NCI-H187 treated with DMSO at 0.1 percent for 48 hours (cell line): ENCODE data around the gene OCSTAMP.

Experiments used
- DNase-seq: peaks from one replicate; lab custom pipeline; 2025; lab: John Stamatoyannopoulos, UW

OCSTAMP gene

DNA sequence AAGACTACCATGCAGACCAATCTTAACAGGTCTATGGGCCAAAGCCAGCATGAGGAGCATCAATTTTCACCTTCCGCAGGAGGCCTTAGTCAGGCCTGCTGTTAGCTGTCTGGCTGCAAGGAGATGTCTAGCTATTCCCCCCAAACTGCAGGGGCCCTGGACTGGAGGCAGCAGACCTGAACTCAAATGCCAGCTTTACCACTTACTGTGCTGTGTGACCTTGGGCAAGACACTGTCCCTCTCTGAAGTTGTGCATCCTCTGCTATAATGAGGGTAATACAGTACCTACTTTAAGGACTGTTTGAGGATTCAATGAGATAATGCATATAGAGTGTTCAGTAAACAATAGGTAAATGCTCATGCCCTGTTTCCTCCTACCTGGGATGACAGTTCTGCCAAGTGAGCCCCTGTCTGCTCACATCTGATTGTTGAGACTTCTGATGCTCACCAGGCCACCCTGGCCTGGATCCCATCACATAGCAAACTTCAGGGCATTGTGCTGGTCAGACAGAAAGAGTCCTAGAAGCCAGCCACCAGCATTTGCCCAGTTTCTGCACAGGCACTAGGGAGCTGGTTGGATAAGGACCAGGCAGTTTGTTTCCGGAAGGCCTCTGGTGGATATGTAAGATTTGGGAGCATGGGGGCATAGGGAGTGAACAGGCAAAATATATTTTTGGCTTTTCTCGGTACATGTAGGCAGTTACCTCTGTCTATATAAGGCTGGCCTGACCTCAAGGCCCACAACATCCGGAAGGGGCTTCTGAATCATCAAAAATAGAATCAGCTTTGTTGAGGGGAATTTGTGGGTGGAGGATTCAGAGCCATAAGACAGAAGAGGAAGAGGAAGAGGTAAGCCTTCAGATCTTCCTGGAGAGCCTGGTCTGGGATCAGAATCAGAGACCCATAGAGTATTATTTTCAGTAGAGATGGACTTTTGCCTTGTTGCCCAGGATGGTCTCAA lies 2.3 kb upstream of the OCSTAMP start:
- DNase-seq, result no peak

DNA sequence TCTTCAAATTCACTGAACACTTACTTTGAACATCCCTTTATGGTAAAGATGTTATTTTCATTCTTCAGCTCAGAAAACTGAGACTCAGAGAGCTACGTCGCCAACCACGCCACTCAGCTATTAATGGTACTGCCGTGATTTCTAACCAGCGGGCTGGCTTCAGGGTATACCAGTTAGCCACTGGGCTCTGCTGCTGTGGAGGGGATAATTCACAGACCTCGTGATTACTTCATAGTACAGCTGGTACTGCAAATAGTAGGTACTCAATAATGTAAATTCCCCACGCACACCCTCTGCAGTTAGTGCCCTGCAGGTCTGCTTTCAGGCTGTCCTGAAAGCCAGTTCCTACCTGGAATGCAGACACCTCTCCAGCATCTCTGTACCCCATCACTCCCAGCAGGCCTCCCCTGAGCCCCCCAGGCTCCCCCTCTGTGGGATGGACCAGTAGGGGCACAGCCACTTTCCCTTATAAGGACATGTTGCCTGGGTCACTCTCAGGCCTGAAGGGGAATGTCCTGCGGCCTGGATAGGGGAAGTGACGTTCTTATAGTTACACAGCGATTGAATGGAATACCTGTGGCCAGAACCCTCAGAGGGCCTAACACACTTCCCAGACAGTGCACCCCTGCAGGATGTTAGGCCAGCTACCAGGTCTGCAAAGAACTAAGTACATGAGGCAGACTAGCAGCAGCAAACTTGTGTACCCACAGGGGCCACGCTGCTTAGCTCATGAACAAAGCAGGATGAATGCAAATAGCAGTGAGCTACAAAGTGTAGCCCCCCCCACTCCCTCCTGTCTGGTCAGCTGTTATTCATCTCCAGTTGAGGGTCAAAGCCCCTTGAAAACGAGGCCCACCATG lies 1.3 kb upstream of the OCSTAMP start:
- no peak for DNase-seq

DNA sequence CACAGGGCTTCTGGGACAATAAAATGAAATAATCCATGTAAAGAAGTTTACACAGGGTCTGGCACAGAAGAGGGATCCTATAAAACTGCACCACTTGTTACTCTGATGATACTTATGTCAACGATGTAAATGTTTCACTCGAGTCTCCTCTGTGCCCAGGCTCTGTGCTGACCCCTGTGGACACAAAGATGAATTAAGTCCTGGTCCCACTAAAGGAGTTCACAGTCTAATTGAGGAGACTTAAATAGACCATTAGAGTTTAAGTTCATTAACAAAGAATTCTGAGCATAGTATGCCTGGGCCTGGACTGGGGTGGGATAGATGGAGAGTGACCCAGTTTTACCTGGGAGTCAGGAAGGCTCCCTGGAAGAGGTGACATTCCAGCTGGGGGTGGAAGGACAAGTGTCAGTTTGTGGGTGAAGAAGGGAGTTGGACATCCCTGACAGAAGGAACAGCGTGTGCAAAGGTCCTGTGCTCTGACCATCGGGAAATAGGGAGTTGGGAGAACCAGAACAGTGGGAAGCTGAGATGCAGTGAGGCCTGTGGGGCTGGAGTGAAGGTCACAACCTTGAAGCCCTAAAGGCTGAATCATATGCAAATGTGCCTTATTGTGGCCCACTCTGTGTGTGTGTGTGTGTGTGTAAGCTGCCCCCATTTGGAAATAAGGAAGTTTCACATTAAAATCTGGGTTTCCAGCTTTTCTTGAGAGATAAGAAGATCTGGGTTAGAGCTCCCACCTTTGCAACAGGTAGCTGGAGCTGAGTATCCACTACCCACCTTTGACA lies 1.1 kb downstream of the OCSTAMP start:
- DNase-seq, result no peak

DNA sequence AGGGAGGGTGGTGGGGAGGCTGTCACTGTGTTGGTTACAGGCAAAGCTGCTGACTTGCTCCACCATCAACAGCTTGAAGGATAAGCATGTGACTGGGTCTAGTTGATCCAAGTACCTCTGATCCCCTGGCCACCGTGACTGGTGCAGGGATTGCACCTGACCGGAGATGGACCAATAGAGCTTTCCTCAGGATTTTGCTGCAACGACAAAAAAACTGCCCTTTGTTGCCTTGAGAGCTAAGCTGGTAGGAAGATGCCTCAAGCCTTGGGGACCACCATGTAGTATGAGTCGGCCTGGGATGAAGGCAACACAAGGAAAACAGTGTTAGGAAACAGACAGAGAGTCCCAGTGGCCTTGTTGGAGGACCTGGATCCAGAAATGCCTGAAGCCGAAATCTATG lies 1.8 kb downstream of the OCSTAMP start:
- no peak for DNase-seq

DNA sequence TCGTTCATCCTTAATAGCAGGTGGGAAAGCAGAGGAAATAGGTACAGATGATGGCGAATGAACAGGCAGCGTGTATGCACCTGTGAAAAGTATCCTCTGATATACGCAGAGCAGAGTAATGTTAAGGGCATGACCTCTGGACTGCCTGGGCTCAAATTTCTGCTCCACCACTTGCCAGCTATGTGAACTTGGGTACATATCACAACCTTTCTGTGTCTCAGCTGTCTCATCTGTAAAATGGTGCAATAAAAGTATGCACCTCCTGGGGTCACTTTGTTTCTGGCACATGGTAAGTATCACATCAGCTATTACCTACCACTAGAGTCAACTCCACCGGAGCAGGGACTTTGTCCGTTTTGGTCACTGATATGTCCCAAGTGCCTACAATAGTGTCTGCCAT lies 2.5 kb downstream of the OCSTAMP start:
- no peak for DNase-seq

DNA sequence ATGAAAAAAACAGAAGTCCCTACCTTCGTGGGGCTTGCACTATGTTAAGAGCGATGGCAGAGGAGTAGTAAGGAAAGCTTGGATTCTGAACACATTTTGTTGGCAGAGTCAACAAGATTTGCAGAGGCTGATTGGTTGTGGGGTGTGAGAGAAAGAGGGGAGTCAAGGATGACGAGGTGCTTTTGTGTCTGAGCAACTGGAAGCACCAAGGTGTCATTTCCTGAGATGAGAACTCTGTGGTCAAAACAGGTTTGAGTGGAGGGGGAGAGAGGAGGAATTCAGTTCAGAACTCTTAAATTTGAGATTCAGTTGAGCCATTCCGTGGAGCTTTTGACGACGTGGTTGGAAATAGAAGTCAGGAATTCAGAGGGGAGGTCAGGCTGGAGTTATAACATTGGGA lies 3.5 kb downstream of the OCSTAMP start:
- DNase-seq, result no peak

DNA sequence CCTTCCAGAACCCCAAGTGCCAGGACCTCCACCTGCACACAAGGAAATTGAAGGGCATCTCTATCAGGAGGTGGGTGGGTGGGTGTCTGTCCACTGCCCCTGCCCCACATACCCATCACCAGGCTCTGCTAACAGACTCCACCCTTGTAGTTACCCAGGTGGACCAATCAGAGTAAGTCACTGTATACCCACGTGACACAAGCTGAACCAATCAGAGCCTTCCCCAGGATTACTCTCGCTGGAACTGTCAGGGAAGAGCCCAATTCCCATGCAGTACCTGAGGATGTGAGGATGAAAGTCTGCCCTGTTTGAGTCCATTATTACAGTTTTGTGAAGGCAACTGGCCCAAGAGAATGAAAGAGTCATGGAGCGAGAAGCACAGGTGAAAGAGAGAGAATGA lies 4.2 kb downstream of the OCSTAMP start:
- no peak for DNase-seq

DNA sequence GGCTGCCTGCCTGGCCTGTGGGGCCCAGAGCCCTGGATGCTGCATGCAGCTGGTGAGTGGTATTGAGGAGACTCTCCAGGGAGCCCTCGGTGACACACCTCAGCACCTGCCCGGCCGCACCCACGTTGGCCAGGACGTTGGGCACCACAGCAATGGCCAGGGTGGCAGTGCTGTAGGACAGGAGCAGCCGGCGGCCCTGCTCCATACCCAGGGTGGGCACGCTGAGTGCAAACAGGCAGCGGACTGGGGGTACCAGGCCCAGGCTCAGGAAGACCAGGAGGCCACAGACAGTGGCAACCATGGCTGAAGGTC lies 4.7 kb downstream of the OCSTAMP start:
- no peak for DNase-seq

DNA sequence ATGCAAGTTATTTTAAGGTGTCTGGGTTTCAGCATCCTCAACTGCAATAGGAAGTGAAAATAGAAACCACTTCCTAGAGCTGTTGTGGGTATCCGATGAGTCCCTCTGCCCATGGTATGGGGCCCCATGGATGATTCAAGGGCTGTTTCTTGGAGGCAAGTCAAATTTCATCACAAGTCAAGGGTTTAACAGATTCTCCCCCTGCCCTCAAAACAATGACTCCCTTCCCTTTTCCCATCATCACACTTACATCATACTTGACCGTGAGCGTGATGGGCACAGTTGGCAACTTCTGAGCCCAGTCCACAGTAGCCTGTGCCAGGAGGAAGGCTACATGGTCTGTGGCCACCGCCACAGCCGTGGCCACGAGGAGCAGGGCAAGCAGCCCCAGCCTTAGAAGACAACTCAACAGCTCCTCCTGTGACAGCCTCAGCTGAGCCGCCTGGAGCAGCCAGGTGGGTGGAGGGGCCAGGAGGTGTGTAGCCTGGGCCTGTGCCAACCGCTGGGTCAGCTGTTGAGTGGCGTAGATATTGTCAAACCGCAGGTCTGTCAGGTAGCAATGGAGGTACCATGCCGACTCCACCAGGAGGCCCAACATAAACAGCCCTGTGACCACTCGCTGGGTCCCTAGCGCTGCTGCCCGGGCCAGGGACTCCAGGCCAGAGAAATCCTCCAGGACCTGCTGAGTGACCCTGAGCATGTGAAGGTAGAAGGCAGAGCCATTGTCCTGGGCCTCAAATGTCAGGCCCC lies 5.2 kb downstream of the OCSTAMP start:
- no peak for DNase-seq

DNA sequence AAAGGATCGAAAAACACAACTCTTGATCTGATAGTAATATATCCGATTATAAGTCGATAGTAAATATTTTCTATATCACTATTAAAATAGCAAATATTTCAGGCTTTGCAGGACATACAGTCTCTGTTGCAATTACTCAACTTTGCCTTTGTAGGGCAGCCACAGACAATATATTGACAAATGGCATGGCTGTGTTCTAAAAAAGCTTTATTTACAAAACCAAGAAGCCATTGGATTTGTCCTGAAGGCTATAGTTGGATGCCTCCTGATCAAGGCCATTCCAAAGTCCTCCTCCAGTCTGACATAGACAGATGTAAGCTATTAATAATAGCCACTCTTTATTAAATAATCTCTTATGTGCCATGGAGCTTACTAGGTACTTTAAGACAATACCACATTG lies 5.9 kb downstream of the OCSTAMP start:
- DNase-seq, result no peak

DNA sequence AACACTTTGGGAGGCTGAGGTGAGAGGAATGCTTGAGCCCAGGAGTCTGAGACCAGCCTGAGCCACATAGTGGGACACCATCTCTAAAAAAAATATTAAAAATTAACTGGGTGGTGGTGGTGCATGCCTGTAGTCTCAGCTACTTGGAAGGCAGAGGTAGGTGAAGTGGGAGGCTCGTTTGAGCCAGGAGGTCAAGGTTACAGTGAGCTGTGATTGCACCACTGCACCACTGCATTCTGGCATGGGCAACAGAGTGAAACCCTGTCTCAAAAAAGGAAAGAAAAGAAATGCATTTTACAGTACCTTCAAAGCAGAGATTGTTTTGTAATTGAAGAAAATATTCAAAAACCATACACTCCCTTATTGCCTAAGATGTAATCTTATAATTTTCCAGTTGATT lies 6.5 kb downstream of the OCSTAMP start:
- no peak for DNase-seq

DNA sequence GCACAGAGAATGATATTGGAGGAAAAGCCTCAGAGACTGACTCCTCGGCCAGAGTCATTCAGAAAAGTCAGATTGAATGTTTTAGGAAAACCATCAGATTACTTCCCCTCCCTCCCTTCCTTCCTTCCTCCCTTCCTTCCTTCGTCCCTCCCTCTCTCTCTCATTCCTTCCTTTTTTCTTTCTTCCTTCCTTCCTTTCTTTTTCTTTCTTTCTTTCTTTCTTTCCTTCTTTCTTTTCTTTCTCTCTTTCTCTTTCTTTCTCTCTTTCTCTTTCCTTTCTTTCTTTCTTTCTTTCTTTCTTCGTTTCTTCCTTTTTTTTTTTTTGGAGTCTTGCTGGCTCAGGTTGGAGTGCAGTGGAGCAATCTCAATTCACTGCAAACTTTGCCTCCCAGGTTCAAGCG lies 7.4 kb downstream of the OCSTAMP start:
- no peak for DNase-seq

DNA sequence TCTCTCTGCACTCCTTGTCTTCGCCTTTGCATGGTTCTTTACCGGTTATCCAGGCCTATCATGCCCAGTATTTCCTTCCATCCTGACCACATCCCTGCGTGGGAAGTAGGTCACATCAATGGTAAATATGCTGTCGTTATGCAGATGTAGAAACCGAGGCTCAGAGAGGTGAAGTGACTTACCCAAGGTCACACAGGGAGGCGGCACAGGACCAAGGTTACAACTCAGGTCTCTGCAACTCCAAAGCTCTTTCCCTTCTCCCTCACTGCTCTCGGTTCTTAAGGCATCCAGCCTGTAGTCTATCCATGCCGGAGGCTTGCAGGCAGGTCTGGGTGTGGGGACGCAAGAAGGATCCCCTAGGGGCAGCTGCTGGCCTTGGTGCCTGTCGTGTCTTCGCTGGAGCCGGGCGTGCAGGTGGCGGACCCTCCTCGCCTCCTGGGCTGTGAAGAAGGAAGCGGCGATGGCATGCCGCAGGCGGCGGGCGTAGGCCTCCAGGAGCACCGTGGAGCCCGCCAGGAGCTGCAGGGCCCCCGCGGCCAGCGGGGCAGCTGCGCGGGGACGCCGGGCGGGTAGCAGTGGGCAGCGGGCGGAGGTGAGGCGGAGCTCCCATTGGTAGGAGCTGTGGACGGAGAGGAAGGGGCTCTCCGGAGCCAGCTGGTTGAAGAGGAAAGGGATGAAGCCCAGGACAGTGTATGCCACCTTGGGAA lies 9.1 kb downstream of the OCSTAMP start:
- no peak for DNase-seq

DNA sequence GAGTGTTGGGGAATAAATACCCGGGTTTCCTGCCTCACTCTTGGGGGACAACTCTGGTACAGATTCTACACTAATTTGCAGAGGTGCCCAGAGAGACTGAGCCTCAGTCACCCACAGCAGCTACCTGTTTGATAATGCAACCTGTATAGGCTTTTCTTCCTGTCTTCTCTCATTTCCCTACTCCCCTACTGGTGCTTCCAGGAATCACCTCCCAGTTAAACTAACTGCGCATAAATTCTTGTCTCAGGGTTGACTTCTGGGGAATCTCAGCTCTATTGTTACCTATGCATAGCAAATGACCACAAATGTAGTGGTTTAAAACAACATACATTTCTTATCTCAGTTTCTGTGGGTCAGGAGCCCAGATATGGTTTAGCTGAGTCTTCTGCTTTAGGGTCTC lies 11.3 kb downstream of the OCSTAMP start:
- no peak for DNase-seq

DNA sequence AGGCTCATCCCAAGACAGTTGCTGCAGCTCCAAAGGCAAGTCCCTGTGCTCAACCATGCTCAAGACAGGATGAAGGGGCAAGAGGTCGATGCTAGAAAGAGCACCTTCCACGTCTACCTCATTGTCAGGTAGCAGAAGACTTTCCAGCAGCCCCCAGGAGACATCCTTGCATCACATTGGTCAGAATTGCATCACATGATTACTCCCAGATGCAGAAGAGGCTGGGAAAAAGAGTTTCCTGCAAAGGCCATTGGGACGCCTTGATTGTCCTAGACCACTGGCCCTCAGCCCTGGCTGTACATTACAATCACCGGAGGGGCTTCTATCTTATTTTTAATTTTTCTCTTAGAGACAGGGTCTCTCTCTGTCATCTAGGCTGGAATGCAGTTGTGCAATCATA lies 19.8 kb downstream of the OCSTAMP start:
- no peak for DNase-seq

DNA sequence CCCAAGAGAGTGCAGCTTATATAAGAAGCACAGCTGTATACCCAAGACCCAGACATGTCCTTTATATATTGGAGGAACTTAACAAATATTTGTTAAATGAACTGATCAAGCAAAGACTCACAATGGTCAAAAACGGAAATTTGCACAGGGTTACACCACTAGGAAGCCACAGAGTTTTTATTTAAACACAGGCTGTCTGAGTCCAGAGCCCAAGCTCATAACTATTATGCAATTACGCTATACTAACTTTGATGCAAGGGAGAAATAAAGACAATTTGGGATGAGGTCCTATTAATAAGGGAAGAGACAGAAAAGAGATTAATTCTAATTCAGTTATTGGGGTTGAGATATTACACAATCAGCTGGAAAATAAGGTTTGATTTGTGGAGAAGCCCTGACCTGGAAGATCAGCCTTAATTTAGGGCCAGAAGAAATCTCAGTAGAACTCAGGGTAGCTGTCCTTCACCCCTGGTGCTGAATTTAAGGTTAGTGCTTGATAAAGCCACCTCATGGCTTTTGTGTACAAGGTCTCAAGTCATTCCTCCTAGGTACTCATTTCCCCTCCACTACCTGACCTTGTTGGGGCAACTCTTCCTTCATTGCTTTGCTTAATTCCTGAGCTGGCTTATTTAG lies 26.6 kb downstream of the OCSTAMP start:
- no peak for DNase-seq

DNA sequence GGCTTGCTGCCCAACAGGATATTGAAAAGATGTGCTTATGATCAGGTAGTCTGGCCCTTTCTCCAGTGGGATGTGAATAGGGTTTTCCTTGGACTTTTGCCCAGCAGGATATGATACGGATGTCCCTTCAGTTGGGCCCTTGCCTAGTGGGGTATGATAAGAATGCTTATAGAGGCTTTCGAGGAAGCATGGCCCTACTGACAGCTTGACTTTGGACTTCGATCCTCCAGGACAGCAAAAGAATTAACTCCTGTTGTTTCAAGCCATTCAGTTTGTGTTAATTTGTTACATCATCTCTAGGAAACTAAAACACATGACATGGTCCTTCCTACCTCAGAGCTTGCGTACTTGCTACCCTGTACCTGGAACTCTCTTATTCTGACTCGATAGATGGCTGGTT lies 27.3 kb downstream of the OCSTAMP start:
- DNase-seq, result no peak

DNA sequence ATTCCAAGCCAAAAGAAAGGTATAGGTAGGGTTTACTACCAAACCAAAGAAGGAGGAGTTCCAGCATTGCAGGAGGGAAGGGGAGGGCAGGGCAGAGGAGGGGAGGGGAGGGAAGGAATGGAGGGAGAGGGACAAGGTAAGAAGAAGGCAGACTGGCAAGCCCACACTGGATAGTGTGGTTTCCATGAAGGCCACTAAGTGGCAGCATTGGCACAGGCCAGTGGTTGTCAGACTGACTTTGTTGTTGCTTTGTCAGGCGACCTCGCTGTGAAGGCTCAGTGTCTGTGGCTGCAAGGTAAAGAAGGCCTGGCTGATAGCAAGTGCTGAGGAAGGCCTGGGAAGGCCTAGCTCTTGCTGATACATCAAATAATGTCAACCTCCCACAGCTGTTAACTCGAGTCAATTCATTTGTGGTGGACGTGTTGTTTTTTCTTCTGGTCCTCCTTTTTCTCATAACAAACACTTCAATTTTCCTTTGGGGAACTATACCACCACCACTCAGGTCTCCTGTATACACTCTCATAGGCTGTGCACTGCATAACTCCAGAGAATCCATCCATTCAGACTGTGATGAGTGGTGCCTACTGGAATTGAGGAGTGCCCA lies 29.4 kb downstream of the OCSTAMP start:
- DNase-seq, result no peak

DNA sequence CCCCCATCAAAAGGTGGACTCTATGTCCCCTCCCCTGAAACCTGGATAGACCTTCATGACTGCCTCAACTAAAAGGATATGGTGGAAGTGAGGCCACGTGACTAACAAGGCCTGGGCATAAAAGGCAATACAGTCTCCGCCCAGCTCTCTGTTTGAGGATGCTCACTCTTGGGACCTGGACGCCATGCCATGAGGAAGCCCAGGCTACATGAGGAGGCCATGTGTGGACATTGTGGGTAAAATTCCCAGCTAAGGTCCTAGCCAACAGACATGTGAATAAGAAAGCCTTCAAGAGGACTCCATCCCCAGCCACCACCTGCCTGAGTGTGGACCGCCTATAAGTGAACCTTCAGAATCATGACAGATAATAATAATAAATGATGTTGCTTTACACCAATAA lies 29.9 kb downstream of the OCSTAMP start:
- no peak for DNase-seq

DNA sequence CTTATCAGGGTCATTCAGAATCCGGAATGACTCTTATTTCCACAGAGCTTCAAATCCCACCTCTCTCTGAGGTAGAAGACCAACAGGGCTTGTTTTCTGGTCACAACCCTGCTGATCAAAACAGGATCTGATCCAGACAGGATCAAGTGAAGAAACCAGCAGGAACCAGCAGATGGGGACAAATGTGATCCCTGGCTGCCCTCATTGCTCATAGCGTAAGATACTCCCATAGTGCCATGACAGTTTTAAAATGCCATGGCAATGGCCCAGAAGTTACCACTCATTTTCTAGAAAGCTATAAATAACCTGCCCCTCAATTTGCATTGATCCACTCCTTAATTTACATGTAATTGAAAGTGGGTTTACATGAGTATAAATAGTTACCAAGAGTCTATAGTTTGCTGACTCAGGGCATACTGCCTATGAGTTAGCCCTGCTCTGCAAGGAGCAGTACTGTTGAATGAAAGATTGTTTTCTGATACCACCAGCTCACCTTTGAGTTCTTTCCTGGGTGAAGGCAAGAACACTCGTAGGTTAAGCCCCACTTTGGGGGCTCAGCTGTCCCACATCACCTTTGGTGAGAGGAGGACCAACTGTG lies 30.9 kb downstream of the OCSTAMP start:
- no peak for DNase-seq
